Adrenal gland (tissue), 12 donors: ENCODE measurements around the gene PLCE1. TPM values are rescaled to one million over a fixed set of nuclear protein-coding genes. Genes with fewer than 3 reads are reported as not detected.

ENCODE experiments used
- DNase-seq, 7 donors: peaks; one replicate each; pipeline ENCODE4 v3.0.0-alpha.2; 2019 to 2020
- H3K27ac ChIP-seq, 5 donors: fragments of 200-600 bp; sonication (generic) in 4 of 5; 1 replicate in 3 of 5; 2 replicates in 2 of 5; pipeline versions ENCODE4 v1.5.1 to v1.8.0; 2016 to 2020; ENCODE audit warnings: mild to moderate bottlenecking in 1 of 5
- H3K27me3 ChIP-seq: fragments of 200-600 bp; 2 replicates; pipeline ENCODE4 v1.8.0; 2021
- H3K36me3 ChIP-seq, 2 donors: fragments of 200-600 bp; replicated peaks in 1 of 2; 1 replicate in 1 of 2; 2 replicates in 1 of 2; pipeline versions ENCODE4 v1.5.1 to v1.8.0; 2018 to 2022
- H3K4me1 ChIP-seq, 2 donors: fragments of 200-600 bp; replicated peaks in 1 of 2; 1 replicate in 1 of 2; 2 replicates in 1 of 2; pipeline versions ENCODE4 v1.5.1 to v1.8.0; 2018 to 2021
- H3K4me3 ChIP-seq, 4 donors: fragments of 200-600 bp; sonication (generic) in 3 of 4; one replicate each; pipeline ENCODE4 v1.5.1; 2016 to 2018
- H3K9me3 ChIP-seq, 3 donors: fragments of 200-600 bp; sonication (generic) in 1 of 3; replicated peaks in 1 of 3; 1 replicate in 2 of 3; 2 replicates in 1 of 3; pipeline versions ENCODE4 v1.5.1 to v1.8.0; 2016 to 2021
- POLR2A ChIP-seq, 2 donors: fragments of 450-650 bp; IDR thresholded peaks; one replicate each; pipeline ENCODE4 v1.6.1; 2017; ENCODE audit warnings: antibody characterized with exemption in 2 of 2, mild to moderate bottlenecking in 2 of 2, moderate library complexity in 1 of 2
- WGBS, 4 donors: extraction: QIAGEN DNeasy Blood & Tissue Kit in 2 of 4; methylation state at CpG; one replicate each; pipeline versions ENCODE4 v1.1.5 to v1.1.7; 2013 to 2017; 5-methylcytosine and 5-hydroxymethylcytosine counted together
- intact Hi-C, 2 donors: fragments of 100-400 bp; cut with DNase I; formaldehyde crosslinking; loops; one replicate each; pipeline versions ENCODE4 v1.14.1 to v1.15.0; 2022 to 2023
- polyA plus RNA-seq, 3 donors: library from polyadenylated mRNA; stranded (reverse); fragments of 200-250 nt in 2 of 3; fragments of 350-450 nt in 1 of 3; fragmentation: Illumina TruSeq in 1 of 3; extraction: RNeasy Lipid Tissue Mini Kit (QIAGEN cat#74804) in 1 of 3; gene quantifications; one replicate each; pipeline ENCODE4 v1.2.3, GENCODE V29; 2013 to 2014
- total RNA-seq, 9 donors: library from RNA; depleted of rRNA in 4 of 9; stranded (reverse); fragments of >200 nt in 4 of 9; fragments of 120-200 nt in 1 of 9; fragmentation: NEBNext Ultra II Directional in 1 of 9; extraction: Animal tissue kit (Norgen Biotek cat#: 25700) in 1 of 9; gene quantifications; one replicate each; pipeline versions ENCODE4 v1.1.0 to v1.2.4, GENCODE V29; 2013 to 2023
- TF ChIP-seq, protein P1 (sequence below), 6 experiments: fragments of 450-650 bp in 4 of 6; fragments of 200-600 bp in 2 of 6; sonication (generic) in 1 of 6; IDR thresholded peaks; 1 replicate in 5 of 6; 2 replicates in 1 of 6; pipeline versions ENCODE4 v1.5.1 to v1.8.0; 2016 to 2021; ENCODE audit warnings: antibody characterized with exemption in 6 of 6, mild to moderate bottlenecking in 2 of 6, moderate library complexity in 1 of 6
- donor health status: healthy with polysubstance abuse.
- donor health status: Bipolar disorder and iron deficiency.
- donor health status: DM: yes; HTN: yes; CAD: no.
- donor health status: DM: no; HTN: no; CAD: no.
- donor health status: DM: no; HTN: no; CAD: no.
- donor health status: DM: yes; HTN: yes; CAD: no.

PLCE1 gene
- total and polyA plus RNA-seq, 12 donors, result 0.94 to 4.8 (median 2.0) TPM

DNA sequence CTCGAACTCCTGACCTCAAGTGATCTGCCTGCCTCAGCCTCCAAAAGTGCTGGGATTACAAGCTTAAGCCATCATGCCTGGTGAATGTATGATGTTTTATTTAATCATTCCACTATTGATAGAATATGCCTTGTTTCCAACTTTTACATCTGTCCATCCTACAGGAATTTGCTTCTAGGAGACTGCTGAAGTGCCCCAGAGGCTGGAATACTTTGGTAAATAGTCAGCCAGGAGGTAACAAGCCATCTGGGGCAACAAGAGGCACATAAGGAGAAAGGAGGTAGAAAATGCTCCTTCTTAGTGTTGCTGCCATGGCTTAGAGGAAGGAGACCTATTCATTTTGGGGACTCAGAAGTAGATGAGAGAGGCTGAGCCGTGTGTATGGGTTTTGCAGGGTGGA lies 14.8 kb downstream of the PLCE1 start:
- 86 to 100% (median 90%) methylated on average over 2 of the region's 2 CpGs for WGBS, 4 donors
- Histone ChIP-seq H3K4me1 (no peaks in the 10 kb centered on the region), H3K4me3 (no peak overlapping the region), H3K36me3 (no peaks in the 10 kb centered on the region), H3K9me3 (no peaks in the 10 kb centered on the region), H3K27ac (no peak overlapping the region), H3K27me3 (no peaks in the 10 kb centered on the region)
- intact Hi-C loops, result no loop called here
- DNase-seq, result no peak
- TF ChIP-seq, protein P1, sequence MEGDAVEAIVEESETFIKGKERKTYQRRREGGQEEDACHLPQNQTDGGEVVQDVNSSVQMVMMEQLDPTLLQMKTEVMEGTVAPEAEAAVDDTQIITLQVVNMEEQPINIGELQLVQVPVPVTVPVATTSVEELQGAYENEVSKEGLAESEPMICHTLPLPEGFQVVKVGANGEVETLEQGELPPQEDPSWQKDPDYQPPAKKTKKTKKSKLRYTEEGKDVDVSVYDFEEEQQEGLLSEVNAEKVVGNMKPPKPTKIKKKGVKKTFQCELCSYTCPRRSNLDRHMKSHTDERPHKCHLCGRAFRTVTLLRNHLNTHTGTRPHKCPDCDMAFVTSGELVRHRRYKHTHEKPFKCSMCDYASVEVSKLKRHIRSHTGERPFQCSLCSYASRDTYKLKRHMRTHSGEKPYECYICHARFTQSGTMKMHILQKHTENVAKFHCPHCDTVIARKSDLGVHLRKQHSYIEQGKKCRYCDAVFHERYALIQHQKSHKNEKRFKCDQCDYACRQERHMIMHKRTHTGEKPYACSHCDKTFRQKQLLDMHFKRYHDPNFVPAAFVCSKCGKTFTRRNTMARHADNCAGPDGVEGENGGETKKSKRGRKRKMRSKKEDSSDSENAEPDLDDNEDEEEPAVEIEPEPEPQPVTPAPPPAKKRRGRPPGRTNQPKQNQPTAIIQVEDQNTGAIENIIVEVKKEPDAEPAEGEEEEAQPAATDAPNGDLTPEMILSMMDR (IDR thresholded peaks at IDR 0.05), result no peak
- TF ChIP-seq POLR2A (IDR thresholded peaks at IDR 0.05), result no peak

DNA sequence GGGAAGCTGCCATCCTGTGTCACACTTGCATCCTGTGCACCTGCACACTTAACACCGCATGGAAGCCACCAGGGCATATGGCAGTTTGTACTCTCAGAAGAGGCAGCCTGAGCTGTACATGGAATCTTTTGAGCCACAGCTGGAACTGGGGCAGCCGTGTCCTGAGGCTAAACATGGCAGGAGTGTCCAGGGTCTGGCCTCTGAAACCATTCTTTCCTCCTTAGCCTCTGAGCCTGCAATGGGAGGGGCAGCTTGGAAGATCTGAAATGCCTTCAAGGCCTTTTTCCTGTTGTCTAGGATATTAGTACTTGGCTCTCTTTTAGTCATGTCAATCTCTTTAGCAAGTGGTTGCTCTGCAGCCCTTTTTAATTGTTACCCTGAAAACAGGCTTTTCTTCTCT lies 16.4 kb downstream of the PLCE1 start:
- H3K4me1 ChIP-seq, result no peaks in the 10 kb centered on the region
- TF ChIP-seq, protein P1 (IDR thresholded peaks at IDR 0.05), result no peak
- TF ChIP-seq POLR2A (IDR thresholded peaks at IDR 0.05), result no peak
- intact Hi-C loops, result no loop called here
- no peaks in the 10 kb centered on the region for H3K27me3 ChIP-seq
- no peak for DNase-seq
- H3K4me3 ChIP-seq, result no peak overlapping the region
- no peaks in the 10 kb centered on the region for H3K9me3 ChIP-seq
- H3K36me3 ChIP-seq, result no peaks in the 10 kb centered on the region
- H3K27ac ChIP-seq, result no peak overlapping the region
- WGBS, 4 donors, result 75 to 100% (median 93%) methylated on average over 1 to 2 of the region's 2 CpGs

DNA sequence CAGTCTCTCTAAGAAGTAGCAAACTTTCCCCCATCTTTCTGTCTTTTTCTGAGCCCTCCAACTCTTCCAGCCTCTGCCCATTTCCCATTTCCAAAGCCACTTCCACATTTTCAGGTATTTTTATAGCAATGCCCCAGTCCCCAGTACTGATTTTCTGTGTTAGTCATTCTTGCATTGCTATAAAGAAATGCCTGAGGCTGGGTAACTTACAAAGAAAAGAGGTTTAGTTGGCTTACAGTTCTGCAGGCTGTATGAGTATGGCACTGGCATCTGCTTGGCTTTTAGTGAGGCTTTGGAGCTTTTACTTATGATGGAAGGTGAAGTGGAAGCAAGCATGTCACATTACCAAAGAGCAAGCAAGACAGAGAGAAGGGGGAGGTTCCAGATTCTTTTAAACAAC lies 17.2 kb downstream of the PLCE1 start:
- no peaks in the 10 kb centered on the region for H3K36me3 ChIP-seq
- H3K4me3 ChIP-seq, result no peak overlapping the region
- no peaks in the 10 kb centered on the region for H3K9me3 ChIP-seq
- TF ChIP-seq, protein P1 (IDR thresholded peaks at IDR 0.05), result no peak
- TF ChIP-seq POLR2A (IDR thresholded peaks at IDR 0.05), result no peak
- intact Hi-C loops, result no loop called here
- no peak overlapping the region for H3K27ac ChIP-seq
- no peak for DNase-seq
- H3K27me3 ChIP-seq, result no peaks in the 10 kb centered on the region
- H3K4me1 ChIP-seq, result no peaks in the 10 kb centered on the region

DNA sequence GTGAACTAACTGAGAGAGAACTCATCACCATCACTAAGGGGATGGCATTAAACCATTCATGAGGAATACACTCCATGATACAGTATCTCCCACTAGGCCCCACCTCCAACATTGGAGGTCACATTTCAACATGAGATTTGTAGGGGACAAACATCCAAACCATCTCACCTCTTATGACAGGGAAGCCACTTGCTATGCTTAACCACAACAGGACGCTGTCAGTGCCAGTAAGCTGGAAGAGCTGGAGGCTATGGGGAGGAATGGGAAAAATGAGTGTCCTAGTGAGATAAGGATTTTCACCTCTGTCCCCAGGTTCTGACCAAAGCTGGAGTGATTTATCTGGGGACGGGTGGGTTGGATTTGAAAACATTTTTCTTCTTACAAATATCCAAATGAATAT lies 17.6 kb downstream of the PLCE1 start:
- Histone ChIP-seq H3K4me3 (no peak overlapping the region), H3K4me1 (no peaks in the 10 kb centered on the region), H3K27ac (no peak overlapping the region), H3K27me3 (no peaks in the 10 kb centered on the region), H3K36me3 (no peaks in the 10 kb centered on the region), H3K9me3 (no peaks in the 10 kb centered on the region)
- no peak for DNase-seq
- TF ChIP-seq, protein P1 (IDR thresholded peaks at IDR 0.05), result no peak
- TF ChIP-seq POLR2A (IDR thresholded peaks at IDR 0.05), result no peak
- intact Hi-C loops, result no loop called here
- 70 to 92% (median 86%) methylated on average over 2 of the region's 2 CpGs for WGBS, 4 donors
